HL-60 (cell line): ENCODE data around the gene USH2A.

ENCODE experiments used
- DNase-seq, 2 experiments: peaks; one replicate each; pipeline ENCODE4 v3.0.0-alpha.2; 2010 to 2020; ENCODE audit warnings: low read depth in 1 of 2, low spot score in 1 of 2
- H3K27ac ChIP-seq: fragments of 250-450 bp; sonication (Bioruptor Pico); replicated peaks from 2 replicates; pipeline ENCODE4 v1.5.1; 2020; ENCODE audit warnings: mild to moderate bottlenecking, moderate library complexity
- H3K27me3 ChIP-seq: fragments of 250-450 bp; sonication (Bioruptor Pico); 2 replicates; pipeline ENCODE4 v1.5.1; 2021; ENCODE audit warnings: mild to moderate bottlenecking, moderate library complexity; ENCODE audit not compliant: insufficient read depth, poor library complexity, severe bottlenecking
- H3K4me3 ChIP-seq: replicated peaks from 2 replicates; pipeline ENCODE4 v1.5.1; 2011; ENCODE audit warnings: mild to moderate bottlenecking, control low read depth, low read length; ENCODE audit not compliant: insufficient read depth
- GABPA ChIP-seq: IDR thresholded peaks from 2 replicates; pipeline ENCODE4 v1.6.1; 2012; ENCODE audit warnings: low read depth
- POLR2AphosphoS5 ChIP-seq: IDR thresholded peaks from 2 replicates; pipeline ENCODE4 v1.6.1; 2012; ENCODE audit warnings: low read depth
- SPI1 ChIP-seq: IDR thresholded peaks from 2 replicates; pipeline ENCODE4 v1.6.1; 2012; ENCODE audit warnings: low read depth, mild to moderate bottlenecking, borderline replicate concordance
- TF ChIP-seq, protein P1 (sequence below): IDR thresholded peaks from 2 replicates; pipeline ENCODE4 v1.6.1; 2012; ENCODE audit warnings: low read depth; ENCODE audit not compliant: insufficient replicate concordance
- TF ChIP-seq, protein P2 (sequence below): IDR thresholded peaks from one replicate; pipeline ENCODE4 v1.5.1; 2011; ENCODE audit warnings: low read length, control low read depth, inconsistent platforms; ENCODE audit not compliant: insufficient read depth

USH2A gene

DNA sequence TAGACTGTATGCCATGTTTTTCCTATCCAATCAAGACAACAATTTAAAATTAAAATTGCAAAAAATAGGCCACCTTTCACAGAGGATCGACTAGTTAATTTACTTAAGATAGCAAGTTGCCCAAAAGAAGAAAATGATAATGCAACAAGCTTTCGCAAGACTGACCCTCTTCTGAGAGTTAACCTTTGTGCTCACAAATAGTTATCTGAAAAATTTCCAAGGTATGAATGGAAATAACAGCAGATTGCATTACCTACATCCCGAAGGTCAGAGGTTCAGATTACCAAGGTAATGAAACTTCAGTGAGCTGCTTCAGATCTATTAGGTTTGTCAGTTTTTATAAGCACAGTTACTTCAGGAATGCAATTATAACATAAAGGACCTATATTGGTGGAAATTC, 558.2 kb downstream of the USH2A start:
- DNase-seq = no peak
- TF ChIP-seq SPI1 (no peak), GABPA (no peak), POLR2AphosphoS5 (no peak)
- TF ChIP-seq, protein P1, sequence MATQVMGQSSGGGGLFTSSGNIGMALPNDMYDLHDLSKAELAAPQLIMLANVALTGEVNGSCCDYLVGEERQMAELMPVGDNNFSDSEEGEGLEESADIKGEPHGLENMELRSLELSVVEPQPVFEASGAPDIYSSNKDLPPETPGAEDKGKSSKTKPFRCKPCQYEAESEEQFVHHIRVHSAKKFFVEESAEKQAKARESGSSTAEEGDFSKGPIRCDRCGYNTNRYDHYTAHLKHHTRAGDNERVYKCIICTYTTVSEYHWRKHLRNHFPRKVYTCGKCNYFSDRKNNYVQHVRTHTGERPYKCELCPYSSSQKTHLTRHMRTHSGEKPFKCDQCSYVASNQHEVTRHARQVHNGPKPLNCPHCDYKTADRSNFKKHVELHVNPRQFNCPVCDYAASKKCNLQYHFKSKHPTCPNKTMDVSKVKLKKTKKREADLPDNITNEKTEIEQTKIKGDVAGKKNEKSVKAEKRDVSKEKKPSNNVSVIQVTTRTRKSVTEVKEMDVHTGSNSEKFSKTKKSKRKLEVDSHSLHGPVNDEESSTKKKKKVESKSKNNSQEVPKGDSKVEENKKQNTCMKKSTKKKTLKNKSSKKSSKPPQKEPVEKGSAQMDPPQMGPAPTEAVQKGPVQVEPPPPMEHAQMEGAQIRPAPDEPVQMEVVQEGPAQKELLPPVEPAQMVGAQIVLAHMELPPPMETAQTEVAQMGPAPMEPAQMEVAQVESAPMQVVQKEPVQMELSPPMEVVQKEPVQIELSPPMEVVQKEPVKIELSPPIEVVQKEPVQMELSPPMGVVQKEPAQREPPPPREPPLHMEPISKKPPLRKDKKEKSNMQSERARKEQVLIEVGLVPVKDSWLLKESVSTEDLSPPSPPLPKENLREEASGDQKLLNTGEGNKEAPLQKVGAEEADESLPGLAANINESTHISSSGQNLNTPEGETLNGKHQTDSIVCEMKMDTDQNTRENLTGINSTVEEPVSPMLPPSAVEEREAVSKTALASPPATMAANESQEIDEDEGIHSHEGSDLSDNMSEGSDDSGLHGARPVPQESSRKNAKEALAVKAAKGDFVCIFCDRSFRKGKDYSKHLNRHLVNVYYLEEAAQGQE = no peak
- TF ChIP-seq, protein P2, sequence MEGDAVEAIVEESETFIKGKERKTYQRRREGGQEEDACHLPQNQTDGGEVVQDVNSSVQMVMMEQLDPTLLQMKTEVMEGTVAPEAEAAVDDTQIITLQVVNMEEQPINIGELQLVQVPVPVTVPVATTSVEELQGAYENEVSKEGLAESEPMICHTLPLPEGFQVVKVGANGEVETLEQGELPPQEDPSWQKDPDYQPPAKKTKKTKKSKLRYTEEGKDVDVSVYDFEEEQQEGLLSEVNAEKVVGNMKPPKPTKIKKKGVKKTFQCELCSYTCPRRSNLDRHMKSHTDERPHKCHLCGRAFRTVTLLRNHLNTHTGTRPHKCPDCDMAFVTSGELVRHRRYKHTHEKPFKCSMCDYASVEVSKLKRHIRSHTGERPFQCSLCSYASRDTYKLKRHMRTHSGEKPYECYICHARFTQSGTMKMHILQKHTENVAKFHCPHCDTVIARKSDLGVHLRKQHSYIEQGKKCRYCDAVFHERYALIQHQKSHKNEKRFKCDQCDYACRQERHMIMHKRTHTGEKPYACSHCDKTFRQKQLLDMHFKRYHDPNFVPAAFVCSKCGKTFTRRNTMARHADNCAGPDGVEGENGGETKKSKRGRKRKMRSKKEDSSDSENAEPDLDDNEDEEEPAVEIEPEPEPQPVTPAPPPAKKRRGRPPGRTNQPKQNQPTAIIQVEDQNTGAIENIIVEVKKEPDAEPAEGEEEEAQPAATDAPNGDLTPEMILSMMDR = no peak
- Histone ChIP-seq H3K4me3 (no peak overlapping the region), H3K27me3 (no peaks in the 10 kb centered on the region), H3K27ac (no peak overlapping the region)

DNA sequence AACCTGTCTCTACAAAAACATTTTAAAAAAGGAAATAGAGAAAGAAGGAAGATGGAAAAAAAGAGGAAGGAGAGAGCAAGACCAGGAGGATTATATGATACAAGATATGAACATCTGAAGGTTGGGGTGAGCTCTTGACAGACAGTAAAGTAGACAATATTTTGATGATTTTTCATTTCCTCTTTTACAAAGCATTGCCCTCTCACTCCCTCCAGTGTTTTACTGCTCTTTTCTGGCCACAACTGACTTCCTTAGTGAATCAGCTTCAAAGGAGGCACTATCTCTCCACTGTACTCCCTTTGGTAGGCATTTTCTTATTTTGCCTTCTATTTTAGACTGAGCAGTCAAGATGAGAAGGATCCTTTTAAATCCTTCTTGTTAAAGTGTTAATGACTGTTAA, 559.5 kb downstream of the USH2A start:
- peak; percentile 48; the same call in 1 of the 2 replicates for TF ChIP-seq SPI1
- TF ChIP-seq, protein P1 = no peak
- no peak for DNase-seq
- Histone ChIP-seq H3K27me3 (no peaks in the 10 kb centered on the region), H3K4me3 (no peak overlapping the region), H3K27ac (no peak overlapping the region)

DNA sequence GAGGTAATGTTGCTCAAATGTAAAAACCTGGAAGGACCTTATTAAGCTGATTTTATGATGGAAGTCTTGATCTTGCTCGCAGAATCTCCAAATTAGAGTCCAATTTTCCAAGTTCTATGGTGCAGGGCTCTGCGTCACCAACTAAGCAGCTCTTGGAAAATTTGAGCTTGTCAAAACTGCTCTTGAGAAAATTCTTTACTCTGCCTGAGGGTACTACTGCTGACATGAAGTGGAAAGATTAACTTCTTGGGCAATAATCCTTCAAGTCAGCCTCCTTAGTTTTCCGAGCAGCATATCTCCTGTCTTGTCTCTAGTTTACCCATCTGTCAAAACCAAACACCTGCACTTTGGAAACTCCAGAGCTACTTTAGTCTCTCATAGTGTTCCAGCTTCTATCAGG, 562.4 kb downstream of the USH2A start:
- no peaks in the 10 kb centered on the region for H3K27me3 ChIP-seq
- DNase-seq = no peak
- TF ChIP-seq, protein P2 = no peak
- TF ChIP-seq GABPA (no peak), SPI1 (no peak)
- TF ChIP-seq, protein P1 = no peak
- no peak overlapping the region for H3K27ac ChIP-seq
- H3K4me3 ChIP-seq = no peak overlapping the region

DNA sequence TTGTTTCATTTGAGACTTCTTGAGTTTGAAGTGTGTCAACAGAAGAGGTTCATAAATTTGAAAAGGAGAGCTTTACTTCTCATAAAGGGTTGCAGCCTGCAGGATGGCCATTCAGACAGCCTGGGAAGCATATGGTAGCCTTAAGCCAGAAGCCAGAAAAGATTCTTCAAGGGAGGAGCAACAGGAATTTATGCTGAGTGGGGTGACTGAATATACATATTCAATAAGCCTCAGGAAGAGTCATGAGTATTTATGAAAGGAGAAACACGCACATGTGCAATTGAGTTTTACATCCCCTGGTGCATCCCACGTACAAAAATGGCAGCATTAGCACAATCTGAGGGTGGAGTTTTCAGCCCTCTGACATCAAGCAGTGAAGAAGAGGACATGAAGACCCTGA, 565.9 kb downstream of the USH2A start:
- TF ChIP-seq GABPA (no peak), POLR2AphosphoS5 (no peak), SPI1 (no peak)
- TF ChIP-seq, protein P2 = no peak
- TF ChIP-seq, protein P1 = no peak
- no peak overlapping the region for H3K27ac ChIP-seq
- H3K4me3 ChIP-seq = no peak overlapping the region
- no peak for DNase-seq
- no peaks in the 10 kb centered on the region for H3K27me3 ChIP-seq
